H9 (cell line): ENCODE measurements around the gene NFXL1. TPM values are rescaled to one million over a fixed set of nuclear protein-coding genes. Genes with fewer than 3 reads are reported as not detected.

Experiments used
- DNase-seq: peaks from one replicate; pipeline ENCODE4 v3.0.0-alpha.2; 2017
- H2AFZ ChIP-seq: one replicate; pipeline ENCODE4 v1.6.1; 2013; ENCODE audit warnings: mild to moderate bottlenecking, low read length, control low read depth, moderate library complexity
- H2AK5ac ChIP-seq: 2 replicates; pipeline ENCODE4 v1.6.1; 2013; ENCODE audit warnings: low read length, control low read depth, mixed read lengths; ENCODE audit not compliant: insufficient read length
- H2BK120ac ChIP-seq: one replicate; pipeline ENCODE4 v1.6.1; 2013; ENCODE audit warnings: low read depth, mild to moderate bottlenecking, low read length, control low read depth, inconsistent platforms; ENCODE audit not compliant: poor library complexity, severe bottlenecking
- H2BK12ac ChIP-seq: 2 replicates; pipeline ENCODE4 v1.6.1; 2013; ENCODE audit warnings: low read length, control low read depth, mixed read lengths, low read depth; ENCODE audit not compliant: insufficient read length
- H2BK15ac ChIP-seq: 2 replicates; pipeline ENCODE4 v1.6.1; 2013; ENCODE audit warnings: low read depth, low read length, control low read depth
- H2BK20ac ChIP-seq: one replicate; pipeline ENCODE4 v1.6.1; 2013; ENCODE audit warnings: low read depth, mild to moderate bottlenecking, low read length, control low read depth, inconsistent platforms; ENCODE audit not compliant: poor library complexity, severe bottlenecking
- H2BK5ac ChIP-seq: 2 replicates; pipeline ENCODE4 v1.6.1; 2013; ENCODE audit warnings: low read length, control low read depth, mixed read lengths; ENCODE audit not compliant: insufficient read length
- H3K14ac ChIP-seq: 2 replicates; pipeline ENCODE4 v1.6.1; 2013; ENCODE audit warnings: low read length, control low read depth; ENCODE audit not compliant: insufficient read depth
- H3K18ac ChIP-seq: 2 replicates; pipeline ENCODE4 v1.6.1; 2013; ENCODE audit warnings: low read depth, mild to moderate bottlenecking, mixed read lengths, low read length, control low read depth; ENCODE audit not compliant: insufficient read length
- H3K23ac ChIP-seq: 2 replicates; pipeline ENCODE4 v1.6.1; 2013; ENCODE audit warnings: low read length, control low read depth, mixed read lengths, low read depth; ENCODE audit not compliant: insufficient read length
- H3K23me2 ChIP-seq: 2 replicates; pipeline ENCODE4 v1.6.1; 2013; ENCODE audit warnings: low read depth, mild to moderate bottlenecking, mixed read lengths, low read length, control low read depth; ENCODE audit not compliant: insufficient read length, poor library complexity, severe bottlenecking
- H3K27ac ChIP-seq: 2 replicates; pipeline ENCODE4 v1.5.1; 2013; ENCODE audit warnings: low read length, control low read depth, mixed read lengths, low read depth; ENCODE audit not compliant: insufficient read length
- H3K27me3 ChIP-seq: 2 replicates; pipeline ENCODE4 v1.6.1; 2013; ENCODE audit warnings: low read length, control low read depth, inconsistent platforms; ENCODE audit not compliant: insufficient read depth
- H3K4ac ChIP-seq: 2 replicates; pipeline ENCODE4 v1.6.1; 2013; ENCODE audit warnings: low read depth, mild to moderate bottlenecking, control low read depth, inconsistent platforms, low read length, moderate library complexity
- H3K4me1 ChIP-seq: 2 replicates; pipeline ENCODE4 v1.6.1; 2013; ENCODE audit warnings: low read length, control low read depth, inconsistent platforms; ENCODE audit not compliant: insufficient read depth
- H3K4me2 ChIP-seq: 2 replicates; pipeline ENCODE4 v1.6.1; 2013; ENCODE audit warnings: low read length, control low read depth, mixed read lengths; ENCODE audit not compliant: insufficient read length, insufficient read depth
- H3K56ac ChIP-seq: 2 replicates; pipeline ENCODE4 v1.6.1; 2013; ENCODE audit warnings: low read depth, mild to moderate bottlenecking, mixed read lengths, low read length, control low read depth; ENCODE audit not compliant: insufficient read length
- H3K79me1 ChIP-seq: 2 replicates; pipeline ENCODE4 v1.6.1; 2013; ENCODE audit warnings: low read depth, mild to moderate bottlenecking, moderate library complexity, low read length, control low read depth, inconsistent platforms; ENCODE audit not compliant: insufficient read depth, poor library complexity, severe bottlenecking
- H3K79me2 ChIP-seq: 2 replicates; pipeline ENCODE4 v1.6.1; 2013; ENCODE audit warnings: low read length, control low read depth, inconsistent platforms; ENCODE audit not compliant: insufficient read depth
- H3K9ac ChIP-seq: 2 replicates; pipeline ENCODE4 v1.6.1; 2013; ENCODE audit warnings: low read length, control low read depth, mixed read lengths; ENCODE audit not compliant: insufficient read length; ENCODE audit errors: extremely low read depth
- H3K9me3 ChIP-seq: one replicate; pipeline ENCODE4 v1.6.1; 2013; ENCODE audit warnings: low read depth, low read length, inconsistent platforms; ENCODE audit not compliant: control insufficient read depth
- H3T11ph ChIP-seq: one replicate; pipeline ENCODE4 v1.6.1; 2013; ENCODE audit warnings: mild to moderate bottlenecking, low read length, control low read depth, inconsistent platforms
- H4K20me1 ChIP-seq: one replicate; pipeline ENCODE4 v1.6.1; 2013; ENCODE audit not compliant: control insufficient read depth, insufficient read length, insufficient read depth
- H4K5ac ChIP-seq: 2 replicates; pipeline ENCODE4 v1.6.1; 2013; ENCODE audit warnings: low read depth, mild to moderate bottlenecking, mixed read lengths, low read length, control low read depth; ENCODE audit not compliant: insufficient read length
- H4K8ac ChIP-seq: replicated peaks from 2 replicates; pipeline ENCODE4 v1.6.1; 2013; ENCODE audit warnings: low read length, control low read depth, mixed read lengths, low read depth; ENCODE audit not compliant: insufficient read length
- H4K91ac ChIP-seq: 2 replicates; pipeline ENCODE4 v1.6.1; 2013; ENCODE audit warnings: low read depth, mild to moderate bottlenecking, moderate library complexity, mixed read lengths, low read length, control low read depth; ENCODE audit not compliant: insufficient read length
- H3K27ac Mint-ChIP-seq, 3 experiments: 2 replicates in 2 of 3; 3 replicates in 1 of 3; pipeline ENCODE4 v1.8.0; 2020 to 2021; ENCODE audit warnings: mixed read lengths in 3 of 3, mild to moderate bottlenecking in 1 of 3, moderate library complexity in 1 of 3
- H3K27me3 Mint-ChIP-seq: 2 replicates; pipeline ENCODE4 v1.8.0; 2021; ENCODE audit warnings: low read depth, mild to moderate bottlenecking, moderate library complexity, mixed read lengths
- H3K36me3 Mint-ChIP-seq, 3 experiments: 2 replicates in 2 of 3; 3 replicates in 1 of 3; pipeline ENCODE4 v1.8.0; 2020 to 2021; ENCODE audit warnings: low read depth in 3 of 3, mixed read lengths in 3 of 3; ENCODE audit not compliant: insufficient read depth in 1 of 3
- H3K4me1 Mint-ChIP-seq, 2 experiments: 2 replicates each; pipeline ENCODE4 v1.8.0; 2020; ENCODE audit warnings: mixed read lengths in 2 of 2
- H3K4me3 Mint-ChIP-seq, 2 experiments: 2 replicates in 1 of 2; 3 replicates in 1 of 2; pipeline ENCODE4 v1.8.0; 2020 to 2021; ENCODE audit warnings: mild to moderate bottlenecking in 2 of 2, mixed read lengths in 2 of 2, moderate library complexity in 1 of 2
- H3K9me3 Mint-ChIP-seq, 2 experiments: 2 replicates in 1 of 2; 3 replicates in 1 of 2; pipeline ENCODE4 v1.8.0; 2020; ENCODE audit warnings: mild to moderate bottlenecking in 2 of 2, mixed read lengths in 2 of 2, moderate library complexity in 1 of 2
- WGBS: extraction: QIAGEN DNeasy Blood & Tissue Kit; methylation state at CpG from one replicate; pipeline ENCODE4 v1.1.7; 2013; ENCODE audit warnings: missing lambda C conversion rate, low lambda C conversion rate, mixed read lengths; ENCODE audit not compliant: insufficient read length; ENCODE audit errors: extremely low coverage; 5-methylcytosine and 5-hydroxymethylcytosine counted together
- total RNA-seq: library from RNA; stranded (reverse); gene quantifications from 2 replicates; pipeline ENCODE4 v1.2.1, GENCODE V29; 2021
- TF ChIP-seq, protein P1 (sequence below): fragments of 200-600 bp; sonication (generic); conservative IDR thresholded peaks from 3 replicates; pipeline ENCODE4 v1.8.0; 2021; ENCODE audit warnings: antibody characterized with exemption, mild to moderate bottlenecking

The NFXL1 gene
- total RNA-seq, 1 experiment from 2014 or later: 33.8 TPM

DNA sequence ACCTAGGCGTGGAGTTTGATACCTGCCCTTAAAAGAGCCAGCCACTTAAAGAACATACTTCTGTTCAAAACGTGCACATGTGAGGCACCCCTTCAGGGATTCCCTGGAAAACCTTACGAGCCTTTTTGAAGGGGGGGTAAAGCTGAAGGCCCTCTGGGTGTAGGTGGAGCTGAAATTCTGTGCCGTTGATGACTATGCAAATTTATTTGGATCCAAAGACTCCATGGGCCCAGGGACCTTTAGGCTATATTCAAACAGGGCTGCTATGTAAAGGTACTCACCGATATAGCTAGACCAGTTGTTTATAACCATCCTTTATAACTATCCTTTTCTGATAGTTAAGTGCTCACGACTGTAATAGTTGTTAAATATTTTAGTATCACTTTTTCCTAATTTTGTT lies 40.3 kb upstream of the NFXL1 start:
- Histone ChIP-seq H2BK12ac (no peak overlapping the region), H3T11ph (no peak overlapping the region), H2BK120ac (no peak overlapping the region), H2AFZ (no peak overlapping the region), H3K23me2 (no peaks in the 10 kb centered on the region), H4K20me1 (no peaks in the 10 kb centered on the region), H3K4me1 (no peaks in the 10 kb centered on the region), H3K4ac (no peak overlapping the region), H3K79me1 (no peaks in the 10 kb centered on the region), H3K14ac (no peak overlapping the region), H3K9me3 (no peaks in the 10 kb centered on the region), H3K4me2 (no peak overlapping the region), H2BK15ac (no peak overlapping the region), H3K9ac (no peak overlapping the region), H2AK5ac (no peak overlapping the region), H4K5ac (no peak overlapping the region), H2BK5ac (no peak overlapping the region), H3K23ac (no peak overlapping the region), H3K18ac (no peak overlapping the region), H4K91ac (no peak overlapping the region), H4K8ac (no peak overlapping the region), H3K27me3 (no peaks in the 10 kb centered on the region), H2BK20ac (no peak overlapping the region), H3K27ac (no peak overlapping the region), H3K79me2 (no peaks in the 10 kb centered on the region), H3K56ac (no peak overlapping the region)
- WGBS: no CpG with 5 or more reads among the region's 6 CpGs
- Mint-ChIP-seq H3K9me3 (peaks cover 0 to 3% of the 10 kb centered on the region in 2 experiments; a peak in 1 of 5 replicates), H3K36me3 (peaks cover 0 to 4% (median 0%) of the 10 kb centered on the region in 3 experiments; a peak in 2 of 7 replicates), H3K27me3 (no peaks in the 10 kb centered on the region), H3K4me3 (no peak overlapping the region), H3K27ac (no peak overlapping the region), H3K4me1 (peaks cover 6 to 8% of the 10 kb centered on the region in 2 experiments; a peak in 3 of 4 replicates)
- DNase-seq: no peak
- TF ChIP-seq, protein P1, sequence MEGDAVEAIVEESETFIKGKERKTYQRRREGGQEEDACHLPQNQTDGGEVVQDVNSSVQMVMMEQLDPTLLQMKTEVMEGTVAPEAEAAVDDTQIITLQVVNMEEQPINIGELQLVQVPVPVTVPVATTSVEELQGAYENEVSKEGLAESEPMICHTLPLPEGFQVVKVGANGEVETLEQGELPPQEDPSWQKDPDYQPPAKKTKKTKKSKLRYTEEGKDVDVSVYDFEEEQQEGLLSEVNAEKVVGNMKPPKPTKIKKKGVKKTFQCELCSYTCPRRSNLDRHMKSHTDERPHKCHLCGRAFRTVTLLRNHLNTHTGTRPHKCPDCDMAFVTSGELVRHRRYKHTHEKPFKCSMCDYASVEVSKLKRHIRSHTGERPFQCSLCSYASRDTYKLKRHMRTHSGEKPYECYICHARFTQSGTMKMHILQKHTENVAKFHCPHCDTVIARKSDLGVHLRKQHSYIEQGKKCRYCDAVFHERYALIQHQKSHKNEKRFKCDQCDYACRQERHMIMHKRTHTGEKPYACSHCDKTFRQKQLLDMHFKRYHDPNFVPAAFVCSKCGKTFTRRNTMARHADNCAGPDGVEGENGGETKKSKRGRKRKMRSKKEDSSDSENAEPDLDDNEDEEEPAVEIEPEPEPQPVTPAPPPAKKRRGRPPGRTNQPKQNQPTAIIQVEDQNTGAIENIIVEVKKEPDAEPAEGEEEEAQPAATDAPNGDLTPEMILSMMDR: no peak
